Measurements from ENCODE around the gene MTUS2. TPM values are rescaled to one million over a fixed set of nuclear protein-coding genes. Genes with fewer than 3 reads are reported as not detected.

The MTUS2 gene
- total and polyA plus RNA-seq, 2 of the 8 experiments (the other 6 are each of a cell fraction or from before 2014, with no cell fraction given) = 0.18 to 0.80 TPM

GRCh38 chr13:29486551-29486950 is 666.4 kb downstream of the MTUS2 start:
- ChIA-PET CTCF (ENCODE audit: partially characterized antibody) (interaction anchor here (0.9 to 1.7 kb wide), 4 partner anchors 11 to 15 kb away, joined by 3 to 6 read pairs (median 3); no protein-coding TSS in a partner anchor), POLR2A (ENCODE audit: partially characterized antibody) (no interaction called here)
- H3K14ac ChIP-seq (ENCODE audit: insufficient read length) = no peak overlapping the region
- no peak overlapping the region for H3K18ac ChIP-seq (ENCODE audit: extremely low read depth, low read length)
- no peak overlapping the region for H3K56ac ChIP-seq (replicated peaks; ENCODE audit: insufficient read length, low read depth, low read length)
- no peak overlapping the region for H3K23ac ChIP-seq (ENCODE audit: insufficient read length)
- H3K4me3 ChIP-seq (ENCODE audit: extremely low read depth in 1 of 4, insufficient read depth in 2 of 4, low read depth in 3 of 4, low read length in 4 of 4) = no peak overlapping the region
- H2BK120ac ChIP-seq (replicated peaks; ENCODE audit: low read depth, low read length) = no peak overlapping the region
- no peak overlapping the region for H2AFZ ChIP-seq (ENCODE audit: low read length)
- no peak overlapping the region for H3K4ac ChIP-seq (replicated peaks; ENCODE audit: insufficient read length, low read depth, low read length)
- no peaks in the 10 kb centered on the region; a peak in 1 of 8 replicates for H3K36me3 ChIP-seq (ENCODE audit: control insufficient read depth in 2 of 4, insufficient read depth in 4 of 4, low read length in 3 of 4)
- no peak overlapping the region for H3K27ac ChIP-seq (ENCODE audit: low read depth, low read length)
- no peaks in the 10 kb centered on the region for H3K79me2 ChIP-seq (ENCODE audit: control insufficient read depth in 1 of 2, insufficient read depth in 2 of 2, low read length in 2 of 2)
- H2BK20ac ChIP-seq (ENCODE audit: low read length) = no peak overlapping the region
- DNase-seq (ENCODE audit: low read depth in 1 of 2, low spot score in 2 of 2) = no peak
- no peaks in the 10 kb centered on the region; the same call in 1 of the 2 replicates for H3K79me1 ChIP-seq (ENCODE audit: low read depth, low read length)
- H3K4me2 ChIP-seq (ENCODE audit: insufficient read depth in 1 of 2, low read depth in 2 of 2, low read length in 2 of 2) = no peak overlapping the region
- H4K5ac ChIP-seq (ENCODE audit: insufficient read length, low read depth, low read length) = no peak overlapping the region
- FAIRE-seq = no peak
- no peak overlapping the region for H2AK5ac ChIP-seq (ENCODE audit: low read depth, low read length)
- no peak overlapping the region for H2BK12ac ChIP-seq (ENCODE audit: low read depth, low read length)
- H4K20me1 ChIP-seq (replicated peaks in 1 of 2; ENCODE audit: control insufficient read depth in 1 of 2, insufficient read depth in 2 of 2, low read length in 2 of 2) = peaks cover 0 to 4% of the 10 kb centered on the region in 2 experiments
- H2BK15ac ChIP-seq (ENCODE audit: low read length) = no peak overlapping the region
- no peak overlapping the region for H3K9ac ChIP-seq (replicated peaks in 1 of 4; ENCODE audit: extremely low read depth in 1 of 4, low read depth in 3 of 4, low read length in 3 of 4)
- H3K4me1 ChIP-seq (replicated peaks in 1 of 4; ENCODE audit: control insufficient read depth in 3 of 4, insufficient read depth in 4 of 4, low read length in 3 of 4) = peaks cover 2 to 11% (median 6%) of the 10 kb centered on the region in 4 experiments
- H4K8ac ChIP-seq (ENCODE audit: extremely low read depth, insufficient read depth, low read length) = no peak overlapping the region
- 88% methylated on average over 3 of the region's 3 CpGs; no CpG with 5 or more reads in 1 of the 2 experiments for WGBS, 2 experiments (ENCODE audit: extremely low coverage in 1 of 2, insufficient coverage in 1 of 2, insufficient read length in 1 of 2, insufficient replicate concordance in 2 of 2, low coverage in 1 of 2, low lambda C conversion rate in 2 of 2, missing lambda C conversion rate in 1 of 2)
- H2BK5ac ChIP-seq (ENCODE audit: low read depth, low read length) = no peak overlapping the region
- H3K23me2 ChIP-seq (ENCODE audit: low read depth, low read length) = peaks cover 9% of the 10 kb centered on the region
- H4K91ac ChIP-seq (replicated peaks; ENCODE audit: insufficient read length, low read length) = no peak overlapping the region
- peaks cover 0 to under 1% (median 0%) of the 10 kb centered on the region in 4 experiments; a peak in 1 of 7 replicates for H3K27me3 ChIP-seq (replicated peaks in 1 of 4; ENCODE audit: control insufficient read depth in 3 of 4, extremely low read depth in 1 of 4, insufficient read depth in 3 of 4, low read length in 3 of 4)
- no peaks in the 10 kb centered on the region for H3K9me3 ChIP-seq (ENCODE audit: insufficient read depth in 2 of 2, low read depth in 1 of 2, low read length in 1 of 2)
- TF ChIP-seq PHF8 (conservative IDR thresholded peaks at IDR 0.05; ENCODE audit: low read depth, low read length) (no peak), SIN3A (conservative IDR thresholded peaks at IDR 0.05 in 1 of 2, IDR thresholded peaks at IDR 0.05 in 1 of 2; ENCODE audit: low read depth in 1 of 2, low read length in 2 of 2) (no peak), SP2 (IDR thresholded peaks at IDR 0.05; ENCODE audit: low read length) (no peak), MAFK (IDR thresholded peaks at IDR 0.05; ENCODE audit: low read depth, low read length) (no peak), TAF1 (IDR thresholded peaks at IDR 0.05; ENCODE audit: low read depth, low read length) (no peak), ZNF274 (IDR thresholded peaks at IDR 0.05; ENCODE audit: borderline replicate concordance, extremely low read depth, low read length) (no peak), KDM1A (IDR thresholded peaks at IDR 0.05; ENCODE audit: borderline replicate concordance, low read length) (no peak), ATF3 (IDR thresholded peaks at IDR 0.05; ENCODE audit: insufficient read depth, low read depth, low read length) (no peak), RAD21 (IDR thresholded peaks at IDR 0.05 in 1 of 2, conservative IDR thresholded peaks at IDR 0.05 in 1 of 2; ENCODE audit: low read depth in 2 of 2, low read length in 2 of 2) (no peak), EZH2 (IDR thresholded peaks at IDR 0.05; ENCODE audit: low read depth, low read length, severe bottlenecking) (no peak), SRF (IDR thresholded peaks at IDR 0.05; ENCODE audit: low read depth, low read length) (no peak)
